ENCODE results near the gene IRF1. TPM values are rescaled to one million over a fixed set of nuclear protein-coding genes. Genes with fewer than 3 reads are reported as not detected.
A peak's percentile ranks its signal among the peaks of the same experiment; 100 is the strongest.

IRF1 gene
- total and polyA plus RNA-seq, 2 of the 8 experiments (the other 6 are each of a cell fraction or from before 2014, with no cell fraction given), result 4.0 to 8.5 TPM

DNA sequence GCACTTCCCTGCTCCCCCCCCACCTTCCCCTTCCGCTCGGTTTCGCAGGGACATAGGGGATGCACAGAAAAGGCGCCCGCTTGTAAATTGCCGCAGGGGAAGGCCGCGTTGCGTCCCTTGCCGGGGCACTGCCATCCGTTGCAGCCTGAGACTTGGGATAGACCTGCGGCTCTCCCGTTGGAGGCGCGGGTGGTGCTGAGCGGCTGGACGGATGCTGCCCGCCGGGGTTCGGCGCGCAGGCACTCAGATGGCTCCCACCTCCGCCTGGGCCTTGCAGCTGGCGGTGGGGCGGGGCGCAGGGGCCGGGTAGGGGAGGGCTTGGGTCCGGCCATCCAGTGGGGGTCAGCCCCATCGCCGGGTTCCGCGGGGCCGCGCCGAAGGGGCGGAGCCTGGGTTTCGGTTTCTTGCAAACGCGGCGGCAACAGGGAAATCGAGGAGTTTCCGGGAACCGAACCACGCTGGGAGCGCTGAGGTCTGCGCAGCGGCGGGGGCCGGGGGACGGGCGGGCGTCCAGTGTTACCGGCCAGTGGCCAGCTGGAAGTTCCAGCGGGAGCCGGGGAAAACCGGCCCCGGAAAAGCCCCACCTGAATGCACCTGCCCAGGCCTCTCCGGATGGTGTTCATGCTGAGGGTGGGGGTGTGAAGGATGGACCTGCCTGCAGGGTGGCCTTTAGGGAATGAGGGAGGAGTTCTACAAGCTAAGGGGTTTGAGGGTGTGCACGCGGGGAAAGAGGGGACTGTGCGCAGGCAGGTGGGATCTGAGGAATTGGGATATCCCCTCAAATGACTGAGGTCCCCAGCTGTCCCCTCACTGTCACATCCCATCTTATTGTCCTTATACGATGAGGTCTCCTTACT, 6.3 kb upstream of the IRF1 start (continued):
- TF ChIP-seq, protein P1, sequence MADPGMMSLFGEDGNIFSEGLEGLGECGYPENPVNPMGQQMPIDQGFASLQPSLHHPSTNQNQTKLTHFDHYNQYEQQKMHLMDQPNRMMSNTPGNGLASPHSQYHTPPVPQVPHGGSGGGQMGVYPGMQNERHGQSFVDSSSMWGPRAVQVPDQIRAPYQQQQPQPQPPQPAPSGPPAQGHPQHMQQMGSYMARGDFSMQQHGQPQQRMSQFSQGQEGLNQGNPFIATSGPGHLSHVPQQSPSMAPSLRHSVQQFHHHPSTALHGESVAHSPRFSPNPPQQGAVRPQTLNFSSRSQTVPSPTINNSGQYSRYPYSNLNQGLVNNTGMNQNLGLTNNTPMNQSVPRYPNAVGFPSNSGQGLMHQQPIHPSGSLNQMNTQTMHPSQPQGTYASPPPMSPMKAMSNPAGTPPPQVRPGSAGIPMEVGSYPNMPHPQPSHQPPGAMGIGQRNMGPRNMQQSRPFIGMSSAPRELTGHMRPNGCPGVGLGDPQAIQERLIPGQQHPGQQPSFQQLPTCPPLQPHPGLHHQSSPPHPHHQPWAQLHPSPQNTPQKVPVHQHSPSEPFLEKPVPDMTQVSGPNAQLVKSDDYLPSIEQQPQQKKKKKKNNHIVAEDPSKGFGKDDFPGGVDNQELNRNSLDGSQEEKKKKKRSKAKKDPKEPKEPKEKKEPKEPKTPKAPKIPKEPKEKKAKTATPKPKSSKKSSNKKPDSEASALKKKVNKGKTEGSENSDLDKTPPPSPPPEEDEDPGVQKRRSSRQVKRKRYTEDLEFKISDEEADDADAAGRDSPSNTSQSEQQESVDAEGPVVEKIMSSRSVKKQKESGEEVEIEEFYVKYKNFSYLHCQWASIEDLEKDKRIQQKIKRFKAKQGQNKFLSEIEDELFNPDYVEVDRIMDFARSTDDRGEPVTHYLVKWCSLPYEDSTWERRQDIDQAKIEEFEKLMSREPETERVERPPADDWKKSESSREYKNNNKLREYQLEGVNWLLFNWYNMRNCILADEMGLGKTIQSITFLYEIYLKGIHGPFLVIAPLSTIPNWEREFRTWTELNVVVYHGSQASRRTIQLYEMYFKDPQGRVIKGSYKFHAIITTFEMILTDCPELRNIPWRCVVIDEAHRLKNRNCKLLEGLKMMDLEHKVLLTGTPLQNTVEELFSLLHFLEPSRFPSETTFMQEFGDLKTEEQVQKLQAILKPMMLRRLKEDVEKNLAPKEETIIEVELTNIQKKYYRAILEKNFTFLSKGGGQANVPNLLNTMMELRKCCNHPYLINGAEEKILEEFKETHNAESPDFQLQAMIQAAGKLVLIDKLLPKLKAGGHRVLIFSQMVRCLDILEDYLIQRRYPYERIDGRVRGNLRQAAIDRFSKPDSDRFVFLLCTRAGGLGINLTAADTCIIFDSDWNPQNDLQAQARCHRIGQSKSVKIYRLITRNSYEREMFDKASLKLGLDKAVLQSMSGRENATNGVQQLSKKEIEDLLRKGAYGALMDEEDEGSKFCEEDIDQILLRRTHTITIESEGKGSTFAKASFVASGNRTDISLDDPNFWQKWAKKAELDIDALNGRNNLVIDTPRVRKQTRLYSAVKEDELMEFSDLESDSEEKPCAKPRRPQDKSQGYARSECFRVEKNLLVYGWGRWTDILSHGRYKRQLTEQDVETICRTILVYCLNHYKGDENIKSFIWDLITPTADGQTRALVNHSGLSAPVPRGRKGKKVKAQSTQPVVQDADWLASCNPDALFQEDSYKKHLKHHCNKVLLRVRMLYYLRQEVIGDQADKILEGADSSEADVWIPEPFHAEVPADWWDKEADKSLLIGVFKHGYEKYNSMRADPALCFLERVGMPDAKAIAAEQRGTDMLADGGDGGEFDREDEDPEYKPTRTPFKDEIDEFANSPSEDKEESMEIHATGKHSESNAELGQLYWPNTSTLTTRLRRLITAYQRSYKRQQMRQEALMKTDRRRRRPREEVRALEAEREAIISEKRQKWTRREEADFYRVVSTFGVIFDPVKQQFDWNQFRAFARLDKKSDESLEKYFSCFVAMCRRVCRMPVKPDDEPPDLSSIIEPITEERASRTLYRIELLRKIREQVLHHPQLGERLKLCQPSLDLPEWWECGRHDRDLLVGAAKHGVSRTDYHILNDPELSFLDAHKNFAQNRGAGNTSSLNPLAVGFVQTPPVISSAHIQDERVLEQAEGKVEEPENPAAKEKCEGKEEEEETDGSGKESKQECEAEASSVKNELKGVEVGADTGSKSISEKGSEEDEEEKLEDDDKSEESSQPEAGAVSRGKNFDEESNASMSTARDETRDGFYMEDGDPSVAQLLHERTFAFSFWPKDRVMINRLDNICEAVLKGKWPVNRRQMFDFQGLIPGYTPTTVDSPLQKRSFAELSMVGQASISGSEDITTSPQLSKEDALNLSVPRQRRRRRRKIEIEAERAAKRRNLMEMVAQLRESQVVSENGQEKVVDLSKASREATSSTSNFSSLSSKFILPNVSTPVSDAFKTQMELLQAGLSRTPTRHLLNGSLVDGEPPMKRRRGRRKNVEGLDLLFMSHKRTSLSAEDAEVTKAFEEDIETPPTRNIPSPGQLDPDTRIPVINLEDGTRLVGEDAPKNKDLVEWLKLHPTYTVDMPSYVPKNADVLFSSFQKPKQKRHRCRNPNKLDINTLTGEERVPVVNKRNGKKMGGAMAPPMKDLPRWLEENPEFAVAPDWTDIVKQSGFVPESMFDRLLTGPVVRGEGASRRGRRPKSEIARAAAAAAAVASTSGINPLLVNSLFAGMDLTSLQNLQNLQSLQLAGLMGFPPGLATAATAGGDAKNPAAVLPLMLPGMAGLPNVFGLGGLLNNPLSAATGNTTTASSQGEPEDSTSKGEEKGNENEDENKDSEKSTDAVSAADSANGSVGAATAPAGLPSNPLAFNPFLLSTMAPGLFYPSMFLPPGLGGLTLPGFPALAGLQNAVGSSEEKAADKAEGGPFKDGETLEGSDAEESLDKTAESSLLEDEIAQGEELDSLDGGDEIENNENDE (IDR thresholded peaks at IDR 0.05; ENCODE audit: insufficient replicate concordance, low read length), result no peak
- TF ChIP-seq CTBP2 (IDR thresholded peaks at IDR 0.05; ENCODE audit: borderline replicate concordance, insufficient read depth, insufficient read length, low read length) (peak; percentile 65), CHD2 (IDR thresholded peaks at IDR 0.05; ENCODE audit: low read length) (no peak), SIRT6 (IDR thresholded peaks at IDR 0.05; ENCODE audit: low read length) (no peak), CHD1 (IDR thresholded peaks at IDR 0.05; ENCODE audit: low read depth, low read length) (no peak), BCL11A (IDR thresholded peaks at IDR 0.05; ENCODE audit: low read depth in 2 of 2, low read length in 2 of 2) (no peak), TCF12 (IDR thresholded peaks at IDR 0.05; ENCODE audit: low read depth, low read length) (no peak), KDM4A (IDR thresholded peaks at IDR 0.05; ENCODE audit: low read depth, low read length, severe bottlenecking) (peak; percentile 74), RBBP5 (IDR thresholded peaks at IDR 0.05; ENCODE audit: borderline replicate concordance, low read depth, low read length) (peak; percentile 76; the same call in 1 of the 2 replicates), SUZ12 (IDR thresholded peaks at IDR 0.05; ENCODE audit: low read length) (no peak)

All from H1 (cell line).